ENCODE results near the gene MLH3.

DNA sequence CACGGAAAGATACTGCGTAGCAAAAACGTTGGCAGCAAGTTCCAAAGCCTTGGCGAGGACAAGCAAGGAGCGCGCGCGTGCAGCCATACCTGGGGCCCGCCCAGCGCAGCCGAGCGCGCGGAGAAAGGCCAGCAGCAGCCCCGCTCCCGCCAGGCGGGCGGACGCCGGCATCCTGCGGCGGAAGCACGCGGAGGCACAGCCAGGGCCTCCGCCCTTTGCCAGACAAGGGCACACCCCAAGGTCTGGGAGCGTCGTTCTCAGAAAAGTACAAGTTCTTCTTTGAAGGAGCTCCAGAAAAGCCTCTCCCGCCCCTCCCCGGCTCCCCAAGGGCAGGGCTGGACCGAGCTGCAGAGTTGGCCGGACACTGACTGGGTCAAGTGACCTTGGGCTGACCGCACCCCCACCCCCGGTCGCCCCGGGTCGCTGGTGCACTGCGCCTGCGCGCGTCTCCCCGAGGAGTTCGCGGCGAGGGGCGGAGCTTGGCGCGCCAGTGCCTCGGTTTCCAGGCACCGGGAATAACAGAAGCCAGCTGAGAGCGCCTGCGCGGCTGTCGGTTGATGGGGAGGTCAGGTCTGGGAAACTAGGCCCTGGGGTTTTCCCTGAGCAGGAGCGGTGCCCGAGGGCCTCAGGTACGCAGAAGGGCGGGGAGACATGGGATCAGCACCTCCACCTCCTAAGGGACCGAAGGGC lies 18.0 kb upstream of the MLH3 start, which contains the start of gene ZC2HC1C:
- TF ChIP-seq, protein P1, sequence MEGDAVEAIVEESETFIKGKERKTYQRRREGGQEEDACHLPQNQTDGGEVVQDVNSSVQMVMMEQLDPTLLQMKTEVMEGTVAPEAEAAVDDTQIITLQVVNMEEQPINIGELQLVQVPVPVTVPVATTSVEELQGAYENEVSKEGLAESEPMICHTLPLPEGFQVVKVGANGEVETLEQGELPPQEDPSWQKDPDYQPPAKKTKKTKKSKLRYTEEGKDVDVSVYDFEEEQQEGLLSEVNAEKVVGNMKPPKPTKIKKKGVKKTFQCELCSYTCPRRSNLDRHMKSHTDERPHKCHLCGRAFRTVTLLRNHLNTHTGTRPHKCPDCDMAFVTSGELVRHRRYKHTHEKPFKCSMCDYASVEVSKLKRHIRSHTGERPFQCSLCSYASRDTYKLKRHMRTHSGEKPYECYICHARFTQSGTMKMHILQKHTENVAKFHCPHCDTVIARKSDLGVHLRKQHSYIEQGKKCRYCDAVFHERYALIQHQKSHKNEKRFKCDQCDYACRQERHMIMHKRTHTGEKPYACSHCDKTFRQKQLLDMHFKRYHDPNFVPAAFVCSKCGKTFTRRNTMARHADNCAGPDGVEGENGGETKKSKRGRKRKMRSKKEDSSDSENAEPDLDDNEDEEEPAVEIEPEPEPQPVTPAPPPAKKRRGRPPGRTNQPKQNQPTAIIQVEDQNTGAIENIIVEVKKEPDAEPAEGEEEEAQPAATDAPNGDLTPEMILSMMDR (IDR thresholded peaks at IDR 0.05 in 4 of 5, conservative IDR thresholded peaks at IDR 0.05 in 1 of 5), result no peak
- peak; percentile 85 to 87 for TF ChIP-seq POLR2A (IDR thresholded peaks at IDR 0.05)
